Gastrocnemius medialis (tissue), 4 donors: ENCODE data around the gene SLC16A13. TPM values are rescaled to one million over a fixed set of nuclear protein-coding genes. Genes with fewer than 3 reads are reported as not detected.

Source experiments
- ATAC-seq, 2 donors: fragments of 150-250 bp; one replicate each; pipeline ENCODE4 v1.9.1; 2016
- DNase-seq, 2 donors: peaks; one replicate each; pipeline ENCODE4 v3.0.0-alpha.2; 2019
- H3K27ac ChIP-seq, 4 donors: fragments of 200-600 bp; sonication (generic); 1 replicate in 1 of 4; 2 replicates in 3 of 4; pipeline ENCODE4 v1.5.1; 2016 to 2018; ENCODE audit warnings: mild to moderate bottlenecking in 2 of 4, moderate library complexity in 1 of 4
- H3K27me3 ChIP-seq, 3 donors: fragments of 200-600 bp; sonication (generic) in 2 of 3; 1 replicate in 1 of 3; 2 replicates in 2 of 3; pipeline versions ENCODE4 v1.5.1 to v1.6.0; 2016 to 2019; ENCODE audit warnings: mild to moderate bottlenecking in 1 of 3, moderate library complexity in 1 of 3
- H3K36me3 ChIP-seq, 2 donors: fragments of 200-600 bp; sonication (generic) in 1 of 2; one replicate each; pipeline ENCODE4 v1.5.1; 2017 to 2018
- H3K4me1 ChIP-seq, 2 donors: fragments of 200-600 bp; sonication (generic) in 1 of 2; one replicate each; pipeline ENCODE4 v1.5.1; 2016 to 2017; ENCODE audit warnings: mild to moderate bottlenecking in 2 of 2
- H3K4me3 ChIP-seq, 4 donors: fragments of 200-600 bp; sonication (generic) in 3 of 4; 1 replicate in 1 of 4; 2 replicates in 3 of 4; pipeline ENCODE4 v1.5.1; 2016 to 2019; ENCODE audit warnings: mild to moderate bottlenecking in 2 of 4
- H3K9me3 ChIP-seq, 3 donors: fragments of 200-600 bp; sonication (generic) in 2 of 3; 1 replicate in 1 of 3; 2 replicates in 2 of 3; pipeline ENCODE4 v1.5.1; 2016 to 2019
- POLR2A ChIP-seq, 2 donors: fragments of 450-650 bp; IDR thresholded peaks; one replicate each; pipeline ENCODE4 v1.6.1; 2017; ENCODE audit warnings: antibody characterized with exemption in 2 of 2, mild to moderate bottlenecking in 2 of 2, moderate library complexity in 2 of 2
- in situ Hi-C, 4 donors: fragments of 200-750 bp; cut with MboI; loops; one replicate each; pipeline versions ENCODE4 v1.15.0 to v1.8.0; 2017; ENCODE audit warnings: low sequenced_read_pairs in 4 of 4
- intact Hi-C: fragments of 100-400 bp; cut with DNase I; formaldehyde crosslinking; loops from one replicate; pipeline ENCODE4 v1.15.1; 2023; ENCODE audit warnings: low total_unique reads
- total RNA-seq, 4 donors: library from RNA; depleted of rRNA; stranded (reverse); fragments of >200 nt; gene quantifications; one replicate each; pipeline versions ENCODE4 v1.1.0 to v1.2.3, GENCODE V29; 2016
- TF ChIP-seq, protein P1 (sequence below), 5 experiments: fragments of 450-650 bp in 3 of 5; fragments of 200-600 bp in 2 of 5; sonication (generic) in 2 of 5; IDR thresholded peaks in 4 of 5; conservative IDR thresholded peaks in 1 of 5; 1 replicate in 4 of 5; 2 replicates in 1 of 5; pipeline ENCODE4 v1.5.1; 2016 to 2019; ENCODE audit warnings: antibody characterized with exemption in 5 of 5, mild to moderate bottlenecking in 3 of 5, moderate library complexity in 3 of 5

Gene SLC16A13
- total RNA-seq, 4 donors from 2014 or later: 0.36 to 0.49 TPM; not detected in 2

- Histone ChIP-seq H3K36me3 (peaks cover 0 to 10% of the 10 kb centered on the region in 2 donors), H3K27me3 (no peaks in the 10 kb centered on the region), H3K4me3 (peak overlapping the region; percentile 77 to 99 (median 86)), H3K27ac (peak overlapping the region; percentile 93 to 99 (median 96)), H3K4me1 (peaks cover 48 to 63% of the 10 kb centered on the region in 2 donors), H3K9me3 (no peaks in the 10 kb centered on the region)
- in situ Hi-C loops (loop anchor here (25.0 kb wide), 2 partner anchors 353 to 378 kb away; partner anchors contain the start of genes C17orf100 (in 3 of the 4), MED31 (in 3 of the 4), KIAA0753 (in 1 of the 4) and TXNDC17 (in 1 of the 4)), intact Hi-C loops (loop anchor here (5.0 to 10.0 kb wide), 4 partner anchors 363 to 1528 kb away; partner anchors contain the start of genes C17orf100, CD68, DERL2 and KDM6B)
- DNase-seq (no peak), ATAC-seq (no peak)
- TF ChIP-seq POLR2A (IDR thresholded peaks at IDR 0.05): peak in 1 of 2 donors; percentile 17
- TF ChIP-seq, protein P1, sequence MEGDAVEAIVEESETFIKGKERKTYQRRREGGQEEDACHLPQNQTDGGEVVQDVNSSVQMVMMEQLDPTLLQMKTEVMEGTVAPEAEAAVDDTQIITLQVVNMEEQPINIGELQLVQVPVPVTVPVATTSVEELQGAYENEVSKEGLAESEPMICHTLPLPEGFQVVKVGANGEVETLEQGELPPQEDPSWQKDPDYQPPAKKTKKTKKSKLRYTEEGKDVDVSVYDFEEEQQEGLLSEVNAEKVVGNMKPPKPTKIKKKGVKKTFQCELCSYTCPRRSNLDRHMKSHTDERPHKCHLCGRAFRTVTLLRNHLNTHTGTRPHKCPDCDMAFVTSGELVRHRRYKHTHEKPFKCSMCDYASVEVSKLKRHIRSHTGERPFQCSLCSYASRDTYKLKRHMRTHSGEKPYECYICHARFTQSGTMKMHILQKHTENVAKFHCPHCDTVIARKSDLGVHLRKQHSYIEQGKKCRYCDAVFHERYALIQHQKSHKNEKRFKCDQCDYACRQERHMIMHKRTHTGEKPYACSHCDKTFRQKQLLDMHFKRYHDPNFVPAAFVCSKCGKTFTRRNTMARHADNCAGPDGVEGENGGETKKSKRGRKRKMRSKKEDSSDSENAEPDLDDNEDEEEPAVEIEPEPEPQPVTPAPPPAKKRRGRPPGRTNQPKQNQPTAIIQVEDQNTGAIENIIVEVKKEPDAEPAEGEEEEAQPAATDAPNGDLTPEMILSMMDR (IDR thresholded peaks at IDR 0.05 in 4 of 5, conservative IDR thresholded peaks at IDR 0.05 in 1 of 5): no peak
Measured at GRCh38 chr17:7014995-7015958, 20.5 kb upstream of the SLC16A13 start.

DNA sequence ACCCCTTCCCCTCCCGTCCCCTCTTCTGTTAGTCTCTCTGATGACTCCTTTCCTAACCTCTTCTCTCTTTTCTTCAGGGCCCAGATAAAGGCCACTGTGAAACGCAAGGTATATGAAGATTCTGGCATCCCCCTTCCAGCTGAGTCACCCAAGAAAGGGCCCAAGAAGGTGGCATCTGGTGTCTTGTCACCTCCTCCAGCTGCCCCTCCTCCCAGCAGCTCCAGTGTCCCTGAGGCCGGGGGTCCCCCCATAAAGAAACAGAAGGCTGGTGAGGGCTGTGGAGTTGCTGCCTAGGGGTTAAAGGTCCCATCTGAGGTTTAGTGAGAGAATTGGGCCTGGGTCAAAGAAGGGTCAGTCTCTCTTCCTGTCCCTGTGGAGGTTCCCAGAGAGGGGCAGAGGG lies 19.4 kb upstream of the SLC16A13 start:
- in situ Hi-C loops: loop anchor here (25.0 kb wide), 2 partner anchors 354 to 379 kb away; partner anchors contain the start of genes C17orf100 (in 3 of the 4), MED31 (in 3 of the 4), KIAA0753 (in 1 of the 4) and TXNDC17 (in 1 of the 4)
- no peaks in the 10 kb centered on the region for H3K27me3 ChIP-seq
- H3K27ac ChIP-seq: peak overlapping the region; percentile 93 to 99 (median 96)
- intact Hi-C loops: loop anchor here (5.0 to 10.0 kb wide), 3 partner anchors 558 to 1529 kb away; partner anchors contain the start of genes CD68, DERL2, KDM6B and MIS12
- peaks cover 49 to 63% of the 10 kb centered on the region in 2 donors for H3K4me1 ChIP-seq
- H3K36me3 ChIP-seq: peaks cover 0 to 10% of the 10 kb centered on the region in 2 donors
- no peak for ATAC-seq
- TF ChIP-seq, protein P1 (IDR thresholded peaks at IDR 0.05 in 4 of 5, conservative IDR thresholded peaks at IDR 0.05 in 1 of 5): no peak
- no peak for TF ChIP-seq POLR2A (IDR thresholded peaks at IDR 0.05)
- no peak overlapping the region for H3K4me3 ChIP-seq
- H3K9me3 ChIP-seq: no peaks in the 10 kb centered on the region
- no peak for DNase-seq

- intact Hi-C loops: loop anchor here (5.0 to 10.0 kb wide), 3 partner anchors 558 to 1530 kb away; partner anchors contain the start of genes CD68, DERL2, KDM6B and MIS12
- DNase-seq: no peak
- peaks cover 0 to 10% of the 10 kb centered on the region in 2 donors for H3K36me3 ChIP-seq
- no peak for ATAC-seq
- in situ Hi-C loops: loop anchor here (25.0 kb wide), 2 partner anchors 355 to 380 kb away; partner anchors contain the start of genes C17orf100 (in 3 of the 4), MED31 (in 3 of the 4), KIAA0753 (in 1 of the 4) and TXNDC17 (in 1 of the 4)
- H3K27ac ChIP-seq: peak overlapping the region; percentile 93 to 99 (median 96)
- H3K9me3 ChIP-seq: no peaks in the 10 kb centered on the region
- peaks cover 51 to 60% of the 10 kb centered on the region in 2 donors for H3K4me1 ChIP-seq
- peak overlapping the region in 1 of 4 donors; percentile 63 for H3K4me3 ChIP-seq
- TF ChIP-seq, protein P1 (IDR thresholded peaks at IDR 0.05 in 4 of 5, conservative IDR thresholded peaks at IDR 0.05 in 1 of 5): no peak
- TF ChIP-seq POLR2A (IDR thresholded peaks at IDR 0.05): no peak
- peaks cover under 1 to 1% (median under 1%) of the 10 kb centered on the region in 3 donors for H3K27me3 ChIP-seq
Measured at GRCh38 chr17:7016886-7017826, 18.7 kb upstream of the SLC16A13 start.
